Liver (tissue), 3 donors: ENCODE results near the gene PPFIA2.

Experiments used
- ATF3 ChIP-seq: IDR thresholded peaks from 2 replicates; pipeline ENCODE4 v1.6.1; 2016; ENCODE audit warnings: antibody characterized with exemption
- CTCF ChIP-seq: fragments of 150-350 bp; IDR thresholded peaks from 2 replicates; pipeline ENCODE4 v1.5.1; 2017; ENCODE audit warnings: improper control_type of control experiment, low read depth, low read length; ENCODE audit not compliant: missing input control
- EGR1 ChIP-seq, 2 donors: IDR thresholded peaks; 2 replicates each; pipeline ENCODE4 v1.6.1; 2016 to 2018; ENCODE audit warnings: antibody characterized with exemption in 2 of 2, low read depth in 2 of 2
- GABPA ChIP-seq, 2 donors: IDR thresholded peaks in 1 of 2; conservative IDR thresholded peaks in 1 of 2; 2 replicates each; pipeline ENCODE4 v1.6.1; 2016; ENCODE audit warnings: antibody characterized with exemption in 2 of 2, mild to moderate bottlenecking in 1 of 2, moderate library complexity in 1 of 2
- HNF4A ChIP-seq, 2 donors: conservative IDR thresholded peaks; 2 replicates each; pipeline ENCODE4 v1.6.1; 2016; ENCODE audit warnings: antibody characterized with exemption in 2 of 2, mild to moderate bottlenecking in 2 of 2
- MAX ChIP-seq: IDR thresholded peaks from 2 replicates; pipeline ENCODE4 v1.6.1; 2016; ENCODE audit warnings: antibody characterized with exemption
- NR2F2 ChIP-seq: IDR thresholded peaks from 2 replicates; pipeline ENCODE4 v1.6.1; 2016; ENCODE audit warnings: antibody characterized with exemption
- RAD21 ChIP-seq, 2 donors: IDR thresholded peaks; 2 replicates each; pipeline ENCODE4 v1.6.1; 2016; ENCODE audit warnings: antibody characterized with exemption in 2 of 2, mild to moderate bottlenecking in 2 of 2
- REST ChIP-seq: IDR thresholded peaks from 2 replicates; pipeline ENCODE4 v1.6.1; 2016; ENCODE audit warnings: antibody characterized with exemption, mild to moderate bottlenecking
- SP1 ChIP-seq: IDR thresholded peaks from 2 replicates; pipeline ENCODE4 v1.6.1; 2018; ENCODE audit warnings: antibody characterized with exemption, mild to moderate bottlenecking
- TAF1 ChIP-seq: conservative IDR thresholded peaks from 2 replicates; pipeline ENCODE4 v1.6.1; 2016; ENCODE audit warnings: antibody characterized with exemption, mild to moderate bottlenecking
- YY1 ChIP-seq: IDR thresholded peaks from 2 replicates; pipeline ENCODE4 v1.6.1; 2016; ENCODE audit warnings: antibody characterized with exemption, mild to moderate bottlenecking
- ZBTB33 ChIP-seq: IDR thresholded peaks from 2 replicates; pipeline ENCODE4 v1.6.1; 2016; ENCODE audit warnings: antibody characterized with exemption
- donor health status: healthy.
- donor health status: healthy.

- no peak for TF ChIP-seq TAF1
- no peak for TF ChIP-seq CTCF
- no peak for TF ChIP-seq SP1
- no peak for TF ChIP-seq ATF3
- no peak for TF ChIP-seq MAX
- TF ChIP-seq REST = no peak
- TF ChIP-seq EGR1 (IDR thresholded peaks at IDR 0.05; ENCODE audit: low read depth in 2 of 2) = no peak
- no peak for TF ChIP-seq GABPA (IDR thresholded peaks at IDR 0.05 in 1 of 2, conservative IDR thresholded peaks at IDR 0.05 in 1 of 2)
- no peak for TF ChIP-seq YY1
- TF ChIP-seq RAD21 (IDR thresholded peaks at IDR 0.05) = no peak
- no peak for TF ChIP-seq HNF4A (conservative IDR thresholded peaks at IDR 0.05)
- no peak for TF ChIP-seq NR2F2
- TF ChIP-seq ZBTB33 = no peak
Measured at GRCh38 chr12:81395431-81395830, 363.7 kb downstream of the PPFIA2 start.
